ENCODE results near the gene STAC2. TPM values are rescaled to one million over a fixed set of nuclear protein-coding genes. Genes with fewer than 3 reads are reported as not detected.

The STAC2 gene
- polyA plus RNA-seq, 3 donors, result 0.09 to 0.22 (median 0.12) TPM

- WGBS, 3 donors, result 25 to 37% (median 34%) methylated on average over 24 of the region's 24 CpGs
- no peak overlapping the region for H3K27ac ChIP-seq (ENCODE audit: low read depth, low read length)
These were observed 7.9 kb downstream of the STAC2 start for GRCh38 chr17:39217734-39218369.

GRCh38 chr17:39213852-39214251 lies 11.9 kb downstream of the STAC2 start:
- WGBS, 3 donors, result 73 to 82% (median 76%) methylated on average over 9 of the region's 9 CpGs
- H3K27ac ChIP-seq (ENCODE audit: low read depth, low read length), result no peak overlapping the region

GRCh38 chr17:39212841-39213480 lies 12.8 kb downstream of the STAC2 start:
- WGBS, 3 donors, result 61 to 68% (median 66%) methylated on average over 16 of the region's 16 CpGs
- H3K27ac ChIP-seq (ENCODE audit: low read depth, low read length), result no peak overlapping the region

GRCh38 chr17:39212195-39212810 lies 13.4 kb downstream of the STAC2 start:
- no peak overlapping the region for H3K27ac ChIP-seq (ENCODE audit: low read depth, low read length)
- WGBS, 3 donors, result 81 to 89% (median 86%) methylated on average over 10 to 11 of the region's 11 CpGs

GRCh38 chr17:39210093-39210434 lies 15.7 kb downstream of the STAC2 start:
- 5 to 20% (median 10%) methylated on average over 9 to 22 of the region's 22 CpGs for WGBS, 3 donors
- no peak overlapping the region for H3K27ac ChIP-seq (ENCODE audit: low read depth, low read length)

- H3K27ac ChIP-seq (ENCODE audit: low read depth, low read length), result no peak overlapping the region
- WGBS, 3 donors, result 2 to 5% (median 2%) methylated on average over 33 to 39 of the region's 39 CpGs
These were observed 16.2 kb downstream of the STAC2 start for GRCh38 chr17:39209317-39210092.

- H3K27ac ChIP-seq (ENCODE audit: low read depth, low read length), result no peak overlapping the region
- 52 to 67% (median 59%) methylated on average over 8 of the region's 8 CpGs for WGBS, 3 donors
These were observed 16.9 kb downstream of the STAC2 start for GRCh38 chr17:39208893-39209292.

- no peak overlapping the region for H3K27ac ChIP-seq (ENCODE audit: low read depth, low read length)
- WGBS, 3 donors, result 63 to 69% (median 65%) methylated on average over 7 of the region's 7 CpGs
These were observed 17.6 kb downstream of the STAC2 start for GRCh38 chr17:39208136-39208535.

- H3K27ac ChIP-seq (ENCODE audit: low read depth, low read length), result no peak overlapping the region
- 75 to 89% (median 81%) methylated on average over 3 of the region's 3 CpGs for WGBS, 3 donors
These were observed 20.6 kb downstream of the STAC2 start for GRCh38 chr17:39205112-39205526.

GRCh38 chr17:39204245-39204644 lies 21.5 kb downstream of the STAC2 start:
- 81 to 93% (median 83%) methylated on average over 8 of the region's 8 CpGs for WGBS, 3 donors
- H3K27ac ChIP-seq (ENCODE audit: low read depth, low read length), result no peak overlapping the region

- WGBS, 3 donors, result 29 to 37% (median 31%) methylated on average over 10 to 11 of the region's 11 CpGs
- H3K27ac ChIP-seq (ENCODE audit: low read depth, low read length), result peak overlapping the region; percentile 84
These were observed 24.7 kb downstream of the STAC2 start for GRCh38 chr17:39200957-39201510.

- peak within 1 kb of the TSS; percentile 84 for H3K27ac ChIP-seq (ENCODE audit: low read depth, low read length)
- 0 to 1% (median 0%) methylated on average over 50 to 52 of the region's 52 CpGs for WGBS, 3 donors
These were observed 25.5 kb downstream of the STAC2 start, which contains the start of gene RPL19 for GRCh38 chr17:39200070-39200879. TSS of gene RPL19 (plus strand) at chr17:39200283. CDS start at chr17:39200345, 62 bp downstream.

GRCh38 chr17:39199820-39200069 lies 26.0 kb downstream of the STAC2 start:
- no peak overlapping the region for H3K27ac ChIP-seq (ENCODE audit: low read depth, low read length)
- 0 to 1% (median 1%) methylated on average over 10 of the region's 10 CpGs for WGBS, 3 donors

GRCh38 chr17:39198186-39198566 lies 27.6 kb downstream of the STAC2 start:
- no peak overlapping the region for H3K27ac ChIP-seq (ENCODE audit: low read depth, low read length)
- WGBS, 3 donors, result 69 to 82% (median 75%) methylated on average over 4 of the region's 4 CpGs

GRCh38 chr17:39197380-39198185 lies 28.2 kb downstream of the STAC2 start, which contains the start of gene CACNB1:
TSS of gene CACNB1 (minus strand) at chr17:39197669. CDS start at chr17:39197495, 174 bp downstream.
- H3K27ac ChIP-seq (ENCODE audit: low read depth, low read length), result peak within 1 kb of the TSS; percentile 58
- 1 to 2% (median 1%) methylated on average over 32 to 55 of the region's 55 CpGs for WGBS, 3 donors

GRCh38 chr17:39196808-39197291 lies 28.9 kb downstream of the STAC2 start:
- no peak overlapping the region for H3K27ac ChIP-seq (ENCODE audit: low read depth, low read length)
- 0 to 1% (median 1%) methylated on average over 28 to 30 of the region's 30 CpGs for WGBS, 3 donors

- whole genome bisulfite sequencing, 3 donors, result 40 to 49% (median 43%) methylated on average over 8 of the region's 8 CpGs
- H3K27ac ChIP-seq (ENCODE audit: low read depth, low read length), result no peak overlapping the region
These were observed 29.4 kb downstream of the STAC2 start for GRCh38 chr17:39196241-39196807.
